Stimulated activated CD8-positive, alpha-beta memory T cell treated with anti-CD3 and anti-CD28 coated beads, Interleukin-7, amount 100 ng/mL, for 24 hours (primary cell): Measurements from ENCODE around the gene RBM8A.

ENCODE experiments used
- DNase-seq: peaks from one replicate; pipeline ENCODE4 v3.0.0-alpha.2; 2020; ENCODE audit warnings: low read depth

The RBM8A gene

DNA sequence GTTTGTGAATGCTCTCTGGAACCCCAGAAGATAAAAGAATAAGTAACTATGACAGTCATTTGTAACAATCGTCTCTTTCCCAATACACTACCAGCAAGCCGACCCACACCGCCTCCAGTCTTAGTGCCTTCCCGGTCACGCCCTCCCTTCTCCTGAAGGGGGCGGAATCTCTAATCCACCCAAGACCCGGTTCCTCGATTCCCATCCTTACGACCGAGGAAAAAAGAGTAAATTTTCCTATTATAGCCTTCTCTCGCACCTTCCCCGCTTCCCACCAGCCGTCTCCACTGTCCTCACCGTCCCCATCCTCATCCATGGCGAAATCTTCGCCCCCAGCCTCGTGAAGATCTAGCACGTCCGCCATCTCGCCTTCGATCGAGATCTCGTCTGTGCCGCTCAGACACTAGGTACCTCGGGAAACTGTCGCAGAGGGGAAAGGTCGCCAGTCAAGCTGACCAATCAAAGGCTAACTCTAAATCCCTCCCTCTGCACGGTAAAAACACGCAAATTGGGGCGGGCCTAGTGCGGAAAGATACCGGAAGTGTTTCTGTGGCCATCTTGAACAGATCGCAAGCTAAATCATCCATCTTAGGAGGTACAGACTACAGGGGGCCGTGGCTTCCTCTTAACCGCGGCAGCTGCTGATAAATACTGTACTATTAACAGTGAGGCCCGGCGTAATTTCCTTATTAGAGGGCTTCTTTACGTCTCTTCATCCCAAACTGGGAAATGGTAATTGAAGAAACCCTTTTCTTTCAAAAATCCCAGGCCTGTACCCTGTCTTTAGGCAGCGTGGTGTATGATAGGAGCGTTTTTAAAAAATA, at the start of gene RBM8A:
Gene RBM8A (minus strand): TSS at position 422 of the 824 bp plus-strand sequence. CDS start 58 bp downstream, at position 364.
- peak; percentile 84 for DNase-seq

- no peak for DNase-seq
Observed at GRCh38 chr1:145977016-145977415, 49.7 kb upstream of the RBM8A start.

- no peak for DNase-seq
Observed at GRCh38 chr1:145975216-145975615, 47.9 kb upstream of the RBM8A start.

GRCh38 chr1:145974721-145975120, 47.4 kb upstream of the RBM8A start:
- no peak for DNase-seq

DNA sequence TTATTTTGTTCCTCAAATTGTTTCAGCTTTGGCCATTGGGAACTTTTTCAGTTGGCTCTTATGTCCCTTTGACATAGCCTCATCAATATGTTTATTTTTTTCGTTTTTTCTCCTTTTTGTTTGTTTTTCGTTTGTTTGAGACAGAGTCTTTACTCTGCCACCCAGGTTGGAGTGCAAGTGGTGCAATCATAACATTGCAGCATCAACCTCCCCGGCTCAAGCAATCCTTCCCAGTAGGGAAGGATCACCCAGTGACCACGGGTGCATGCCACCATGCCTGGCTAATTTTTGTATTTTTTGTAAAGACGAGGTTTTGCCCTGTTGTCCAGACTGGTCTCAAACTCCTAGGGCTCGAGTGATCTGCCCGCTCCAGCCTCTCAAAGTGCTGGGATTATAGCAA, 45.3 kb upstream of the RBM8A start:
- no peak for DNase-seq

GRCh38 chr1:145967288-145967687, 40.0 kb upstream of the RBM8A start:
- no peak for DNase-seq

GRCh38 chr1:145965119-145965744, 37.9 kb upstream of the RBM8A start:
- DNase-seq: no peak

- peak; percentile 81 for DNase-seq
Observed at GRCh38 chr1:145964328-145965118, 37.2 kb upstream of the RBM8A start, which contains the start of the genes ANKRD34A and POLR3GL. ANKRD34A (minus strand) TSS chr1:145964575; CDS start chr1:145961759, 2,816 bp downstream. POLR3GL (plus strand) TSS chr1:145964690; CDS start chr1:145974866, 10,176 bp downstream.

GRCh38 chr1:145963265-145964019, 36.2 kb upstream of the RBM8A start:
- no peak for DNase-seq

DNA sequence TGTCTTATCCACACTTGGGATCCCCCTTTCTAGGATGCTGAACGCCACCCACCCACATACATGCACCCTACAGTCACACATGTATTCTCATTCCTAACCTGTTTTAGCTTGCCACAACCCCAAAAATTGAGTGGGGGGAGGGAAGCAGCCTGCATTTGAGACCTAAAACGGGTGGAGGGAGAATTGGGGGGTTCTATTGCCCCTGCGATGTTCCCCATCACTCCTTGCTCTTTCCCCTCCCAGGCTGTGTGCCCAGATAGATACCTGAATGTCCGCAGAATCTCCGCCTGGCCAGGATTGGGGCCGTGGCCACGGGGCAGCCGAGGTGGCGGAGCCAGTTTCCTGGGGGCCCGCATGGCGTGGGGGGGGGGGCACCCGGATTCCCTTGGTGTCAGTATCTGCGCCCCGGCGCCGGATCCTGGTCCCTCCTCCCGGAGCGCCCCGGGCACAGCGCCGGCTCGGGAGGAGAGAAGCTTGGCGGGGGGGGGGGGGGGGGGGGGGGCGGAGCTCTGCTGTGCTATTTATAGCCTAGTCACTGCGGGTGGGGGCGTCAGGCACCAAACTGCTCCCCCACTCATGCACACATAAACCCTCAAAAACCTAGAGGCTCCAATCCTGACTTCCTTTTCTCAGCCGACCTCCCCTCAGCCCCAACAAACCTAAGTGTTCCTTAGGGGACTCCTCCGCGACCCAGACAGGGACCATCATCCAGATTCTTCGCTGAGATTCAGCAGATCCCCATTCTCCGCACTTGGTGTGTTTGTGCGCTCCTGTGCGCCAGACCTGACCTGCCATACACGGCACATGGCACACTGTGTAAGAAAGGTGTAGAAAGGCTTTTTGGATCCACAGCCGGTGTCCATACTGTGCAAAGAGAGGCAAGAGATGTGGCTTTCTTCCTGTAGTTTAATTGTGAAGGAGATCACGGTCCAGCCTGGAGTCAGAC, 35.1 kb upstream of the RBM8A start:
- no peak for DNase-seq

- DNase-seq: no peak
Observed at GRCh38 chr1:145961425-145962156, 34.3 kb upstream of the RBM8A start.

- no peak for DNase-seq
Observed at GRCh38 chr1:145961109-145961424, 33.8 kb upstream of the RBM8A start.

GRCh38 chr1:145960468-145961108, 33.3 kb upstream of the RBM8A start:
- DNase-seq: no peak

DNA sequence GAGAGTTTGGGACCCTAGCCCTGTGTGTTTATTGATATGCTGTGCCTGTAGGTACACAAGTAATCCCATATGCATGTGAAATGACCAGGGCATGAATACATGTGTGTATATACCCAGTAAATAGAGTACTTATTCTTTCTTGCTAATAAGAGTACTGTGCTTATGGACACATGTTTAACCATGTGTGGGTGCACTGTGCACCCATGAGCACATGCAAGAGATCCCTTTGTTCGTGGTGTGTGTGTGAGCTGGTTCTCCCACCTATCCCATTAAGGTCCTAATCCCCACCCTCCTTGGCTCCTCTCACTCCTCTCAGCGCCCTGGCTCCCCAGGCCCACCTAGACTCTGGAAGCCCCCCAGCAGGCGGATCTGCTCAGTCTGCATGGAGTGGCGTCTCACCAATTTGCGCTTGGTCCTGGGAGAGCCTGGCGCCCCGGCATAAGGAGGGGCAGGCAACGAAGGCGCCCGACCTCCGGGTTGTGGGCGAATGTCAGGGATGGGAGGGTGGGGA, 32.7 kb upstream of the RBM8A start:
- DNase-seq: no peak

- DNase-seq: no peak
Observed at GRCh38 chr1:145959333-145959732, 32.0 kb upstream of the RBM8A start.

DNA sequence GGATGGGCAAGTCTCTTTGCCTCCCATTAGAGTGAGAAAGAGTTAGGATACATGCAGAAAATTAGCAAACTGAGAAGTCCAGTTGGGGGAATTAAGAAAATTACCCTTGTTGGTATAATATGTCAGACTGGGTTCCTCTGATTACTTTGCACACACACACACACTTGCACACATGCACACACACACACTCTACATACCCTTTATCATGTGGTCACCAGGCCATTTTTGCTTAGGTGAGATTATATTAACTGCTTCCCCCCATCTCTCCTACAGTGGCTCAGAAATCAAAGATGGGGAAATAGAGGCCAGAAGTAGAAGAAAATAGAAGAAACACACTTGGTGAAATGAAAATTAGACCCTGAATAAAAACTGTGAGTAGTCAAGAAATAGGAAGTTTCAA, 31.4 kb upstream of the RBM8A start:
- DNase-seq: no peak

DNA sequence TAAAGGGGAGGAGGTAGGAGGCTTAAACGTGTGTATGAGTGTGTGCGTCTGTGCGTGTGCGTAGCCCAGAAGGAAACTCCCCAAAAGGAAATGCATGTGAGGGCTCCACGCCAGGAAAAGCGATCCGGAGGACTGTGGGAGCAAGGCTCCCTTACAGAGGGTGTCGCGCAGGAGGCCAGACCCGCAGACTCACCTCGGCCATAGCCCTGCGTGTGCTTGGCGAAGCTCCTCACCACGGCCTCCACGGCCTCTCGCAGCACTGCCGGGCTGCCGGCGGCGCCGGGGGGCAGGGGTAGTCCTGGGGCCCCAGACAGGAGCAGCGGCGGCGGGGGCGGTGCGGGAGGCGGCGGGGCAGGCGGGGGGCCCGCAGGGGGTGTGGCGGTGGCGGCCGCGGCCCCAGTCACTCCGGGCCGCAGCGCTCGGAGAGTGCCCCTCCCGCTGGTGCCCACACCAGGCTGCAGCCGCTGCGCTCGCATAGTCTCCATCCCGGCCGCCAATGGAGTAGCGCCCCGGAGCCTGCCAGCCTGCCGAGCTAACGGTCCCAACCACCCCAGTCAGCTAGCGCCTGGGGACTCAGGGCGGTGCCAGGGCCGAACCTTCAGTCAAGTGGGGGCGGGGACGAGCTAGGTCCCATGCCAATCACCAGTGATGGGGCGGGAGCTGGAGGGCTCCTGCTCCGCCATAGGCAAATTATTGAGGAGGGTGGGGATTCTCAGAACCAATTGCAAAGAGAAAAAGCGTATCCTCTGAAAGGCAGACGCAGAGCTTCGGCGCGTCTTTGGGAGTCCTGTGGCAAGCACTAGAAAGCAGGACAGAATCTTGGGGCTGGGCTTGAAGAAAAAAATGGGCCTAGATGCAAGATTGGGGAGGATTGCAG, 30.4 kb upstream of the RBM8A start, which contains the start of gene LIX1L:
Gene LIX1L (minus strand): TSS at position 575 of the 877 bp plus-strand sequence. CDS start 90 bp downstream, at position 485.
- peak; percentile 87 for DNase-seq

- DNase-seq: no peak
Observed at GRCh38 chr1:145956781-145957442, 29.6 kb upstream of the RBM8A start.
